HG02943 (cell line): ENCODE measurements around the gene USB1.
"Not testable (repeated sequence)": the region's sequence is repeated elsewhere in the genome, so short reads cannot be mapped to it uniquely, and the experiment has no call there.

ENCODE experiments used
- ATAC-seq: cut with Tn5 transposase; IDR thresholded peaks from one replicate; pipeline ENCODE4 v1.9.1; 2021; ENCODE audit warnings: mild to moderate bottlenecking, low read depth, moderate library complexity; ENCODE audit not compliant: unreplicated experiment

USB1 gene

GRCh38 chr16:57993897-57994296 lies 7.3 kb upstream of the USB1 start:
- no peak for ATAC-seq

GRCh38 chr16:57994361-57994760 lies 6.8 kb upstream of the USB1 start:
- ATAC-seq: no peak

- peak; percentile 50 for ATAC-seq
Measured at GRCh38 chr16:57994778-57995177, 6.4 kb upstream of the USB1 start.

GRCh38 chr16:57995721-57996405 lies 5.3 kb upstream of the USB1 start:
- ATAC-seq: no peak

GRCh38 chr16:57996406-57997175 lies 4.6 kb upstream of the USB1 start:
- no peak for ATAC-seq

- no peak for ATAC-seq
Measured at GRCh38 chr16:57997176-57997527, 4.1 kb upstream of the USB1 start.

GRCh38 chr16:57997528-57998265 lies 3.5 kb upstream of the USB1 start:
- ATAC-seq: no peak

- ATAC-seq: no peak
Measured at GRCh38 chr16:57998486-57998885, 2.7 kb upstream of the USB1 start.

GRCh38 chr16:57998992-57999365 lies 2.2 kb upstream of the USB1 start:
- ATAC-seq: no peak

GRCh38 chr16:57999366-57999970 lies 1.7 kb upstream of the USB1 start:
- ATAC-seq: no peak

- peak; percentile 15 for ATAC-seq
Measured at GRCh38 chr16:57999971-58000705, 1.1 kb upstream of the USB1 start, which contains the start of gene ZNF319. TSS of gene ZNF319 (minus strand) at chr16:58000672. CDS start at chr16:57998265, 2,407 bp downstream.

GRCh38 chr16:58001781-58002415 lies 691 bp downstream of the USB1 start:
- no peak for ATAC-seq

- no peak for ATAC-seq
Measured at GRCh38 chr16:58002416-58002800, 1.2 kb downstream of the USB1 start.

- no peak for ATAC-seq
Measured at GRCh38 chr16:58002936-58003335, 1.7 kb downstream of the USB1 start.

- not testable (repeated sequence) for ATAC-seq
Measured at GRCh38 chr16:58004736-58005135, 3.5 kb downstream of the USB1 start.

GRCh38 chr16:58009856-58010416 lies 8.7 kb downstream of the USB1 start:
- no peak for ATAC-seq

GRCh38 chr16:58010886-58011285 lies 9.7 kb downstream of the USB1 start:
- ATAC-seq: no peak

- no peak for ATAC-seq
Measured at GRCh38 chr16:58011652-58012051, 10.4 kb downstream of the USB1 start.

GRCh38 chr16:58012481-58012880 lies 11.3 kb downstream of the USB1 start:
- ATAC-seq: no peak
